ENCODE results near the gene CLEC17A.

DNA sequence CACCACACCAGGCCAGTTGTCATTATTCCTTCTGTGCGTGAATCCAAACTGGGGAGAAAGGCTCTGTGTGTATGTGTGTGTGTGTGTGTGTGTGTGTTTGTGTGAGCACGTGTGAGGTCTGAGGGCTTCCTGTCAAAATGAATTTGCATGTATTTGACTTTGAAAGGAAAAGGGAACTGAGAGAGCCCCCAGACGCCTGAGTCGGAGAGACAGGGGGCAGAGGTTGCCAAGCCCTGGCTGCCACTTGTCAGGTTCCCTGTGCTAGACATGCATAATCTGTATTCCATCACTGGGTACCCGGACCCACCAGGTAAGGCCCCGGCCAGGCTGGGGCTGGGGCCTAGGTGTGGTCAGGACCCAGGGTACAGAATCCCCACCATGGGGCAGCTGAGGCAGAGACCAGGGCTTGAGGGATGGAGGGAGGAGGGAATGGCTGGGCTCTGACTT lies at the start of gene CLEC17A:
- TF ChIP-seq EZH2 (IDR thresholded peaks at IDR 0.05; ENCODE audit: insufficient read depth, poor library complexity, severe bottlenecking) (no peak), EZH2phosphoT487 (IDR thresholded peaks at IDR 0.05; ENCODE audit: insufficient read depth, low read depth) (no peak)
